HepG2 (cell line): ENCODE measurements around the gene TNFAIP8L1. TPM values are rescaled to one million over a fixed set of nuclear protein-coding genes. Genes with fewer than 3 reads are reported as not detected.
A peak's percentile ranks its signal among the peaks of the same experiment; 100 is the strongest.

Experiments
- ATAC-seq: fragments of 200-7000 bp; cut with Tn5 transposase; 3 replicates; pipeline ENCODE4 v1.9.1; 2020; ENCODE audit warnings: mild to moderate bottlenecking, moderate library complexity
- BruUV-seq: library from RNA; stranded (reverse); fragments of 400-500 nt; replicated peaks from 2 replicates; lab custom pipeline; 2021; lab: Mats Ljungman, UMichigan
- CTCF ChIA-PET: fragments of 300-600 bp; formaldehyde crosslinking; extraction: SDS; loops from one replicate; lab custom pipeline; 2021; ENCODE audit warnings: low total read pairs, inconsistent platforms, low intra/inter-chr PET ratio; lab: Yijun Ruan, JAX
- POLR2A ChIA-PET: fragments of 350-600 bp; sonication (Branson Sonifier 250); formaldehyde crosslinking; loops from one replicate; lab custom pipeline; 2020; ENCODE audit warnings: antibody characterized with exemption, inconsistent platforms; lab: Yijun Ruan, JAX
- DNase-seq: peaks from one replicate; pipeline ENCODE4 v3.0.0-alpha.2; 2015; ENCODE audit warnings: low spot score
- FAIRE-seq: peaks from 3 replicates; lab custom pipeline; 2011; peaks lifted over from hg19 to GRCh38; lab: Jason Lieb, UNC
- H2AFZ ChIP-seq: one replicate; pipeline ENCODE4 v1.6.1; 2011; ENCODE audit warnings: low read length, inconsistent platforms
- H3K27ac ChIP-seq: fragments of 300-600 bp; 3 replicates; pipeline ENCODE4 v1.8.0; 2011; ENCODE audit warnings: mixed run types, mild to moderate bottlenecking, mixed read lengths, low read length, inconsistent platforms; ENCODE audit not compliant: insufficient read depth; ENCODE audit errors: extremely low read length
- H3K27me3 ChIP-seq, 2 experiments: fragments of 200-600 bp in 1 of 2; 2 replicates in 1 of 2; 3 replicates in 1 of 2; pipeline versions ENCODE4 v1.6.0 to v1.8.0; 2011; ENCODE audit warnings: low read length in 2 of 2, mild to moderate bottlenecking in 2 of 2, moderate library complexity in 2 of 2, inconsistent platforms in 1 of 2; ENCODE audit not compliant: insufficient read depth in 2 of 2, control insufficient read depth in 1 of 2
- H3K36me3 ChIP-seq, 2 experiments: fragments of 200-600 bp in 1 of 2; replicated peaks in 1 of 2; 2 replicates in 1 of 2; 3 replicates in 1 of 2; pipeline versions ENCODE4 v1.5.1 to v1.8.0; 2011; ENCODE audit warnings: low read length in 2 of 2, inconsistent platforms in 1 of 2; ENCODE audit not compliant: insufficient read depth in 2 of 2, control insufficient read depth in 1 of 2
- H3K4me1 ChIP-seq: 2 replicates; pipeline ENCODE4 v1.5.1; 2012; ENCODE audit warnings: low read length, inconsistent platforms; ENCODE audit not compliant: insufficient read depth
- H3K4me2 ChIP-seq: 2 replicates; pipeline ENCODE4 v1.6.0; 2011; ENCODE audit warnings: low read depth, low read length, inconsistent platforms
- H3K4me3 ChIP-seq, 3 experiments: fragments of 200-600 bp in 1 of 3; sonication (generic), shearing (Covaris generic) in 1 of 3; replicated peaks in 1 of 3; 2 replicates each; pipeline ENCODE4 v1.5.1; 2011 to 2016; ENCODE audit warnings: low read length in 3 of 3, inconsistent platforms in 2 of 3, low read depth in 2 of 3, mild to moderate bottlenecking in 2 of 3, control low read depth in 1 of 3, mixed read lengths in 1 of 3; ENCODE audit not compliant: insufficient read depth in 1 of 3
- H3K79me2 ChIP-seq: one replicate; pipeline ENCODE4 v1.6.1; 2011; ENCODE audit warnings: low read length, inconsistent platforms; ENCODE audit not compliant: insufficient read depth
- H3K9ac ChIP-seq: 2 replicates; pipeline ENCODE4 v1.6.0; 2011; ENCODE audit warnings: mild to moderate bottlenecking, low read depth, low read length, inconsistent platforms; ENCODE audit not compliant: insufficient read depth
- H3K9me3 ChIP-seq: 2 replicates; pipeline ENCODE4 v1.5.1; 2012; ENCODE audit warnings: mild to moderate bottlenecking, low read length
- H4K20me1 ChIP-seq: 2 replicates; pipeline ENCODE4 v1.6.0; 2011; ENCODE audit warnings: inconsistent platforms, mild to moderate bottlenecking, low read length, moderate library complexity; ENCODE audit not compliant: insufficient read depth
- AGO2 ChIP-seq: fragments of 200-400 bp; formaldehyde crosslinking; optimal IDR thresholded peaks from 2 replicates; pipeline ENCODE3; 2017; ENCODE audit warnings: mild to moderate bottlenecking, low read depth, low read length, moderate library complexity
- ATF2 ChIP-seq: sonication (generic); formaldehyde crosslinking; IDR thresholded peaks from 2 replicates; pipeline ENCODE4 v1.4.0; 2020; ENCODE audit warnings: missing genetic modification reagents
- ELF4 ChIP-seq: sonication (generic); formaldehyde crosslinking; IDR thresholded peaks from 2 replicates; pipeline ENCODE4 v1.5.0; 2020; ENCODE audit warnings: missing genetic modification reagents, mild to moderate bottlenecking, moderate library complexity, borderline replicate concordance
- NFKBIZ ChIP-seq: IDR thresholded peaks from 2 replicates; pipeline ENCODE4 v1.6.1; 2018; ENCODE audit warnings: missing genetic modification reagents, missing compliant biosample characterization
- PHF5A ChIP-seq: IDR thresholded peaks from one replicate; pipeline ENCODE4 v1.6.1; 2018; ENCODE audit warnings: low read depth, missing genetic modification reagents; ENCODE audit not compliant: unreplicated experiment
- PHF8 ChIP-seq: sonication (generic); formaldehyde crosslinking; IDR thresholded peaks from 2 replicates; pipeline ENCODE4 v1.5.0; 2020; ENCODE audit warnings: missing genetic modification reagents
- RBFOX2 ChIP-seq: fragments of 200-400 bp; formaldehyde crosslinking; IDR thresholded peaks from 2 replicates; pipeline ENCODE4 v1.6.1; 2017; ENCODE audit warnings: low read depth, mild to moderate bottlenecking, low read length
- RNF2 ChIP-seq: fragments of 450-650 bp; conservative IDR thresholded peaks from 2 replicates; pipeline ENCODE4 v1.6.1; 2016; ENCODE audit warnings: low read depth
- ZNF609 ChIP-seq: sonication (generic); formaldehyde crosslinking; IDR thresholded peaks from 2 replicates; pipeline ENCODE4 v1.4.0; 2020; ENCODE audit warnings: mild to moderate bottlenecking, missing genetic modification reagents, borderline replicate concordance
- ZNF687 ChIP-seq: sonication (generic); formaldehyde crosslinking; IDR thresholded peaks from 2 replicates; pipeline ENCODE4 v1.5.1; 2020; ENCODE audit warnings: mild to moderate bottlenecking, missing genetic modification reagents, moderate library complexity
- ZNF737 ChIP-seq: sonication (generic); formaldehyde crosslinking; IDR thresholded peaks from 2 replicates; pipeline ENCODE4 v1.5.0; 2020; ENCODE audit warnings: missing genetic modification reagents, mild to moderate bottlenecking, borderline replicate concordance
- WGBS: methylation state at CpG from one replicate; pipeline ENCODE4 v1.1.6; 2017; ENCODE audit warnings: low lambda C conversion rate; 5-methylcytosine and 5-hydroxymethylcytosine counted together
- in situ Hi-C: cut with HindIII; loops from 2 replicates; pipeline ENCODE4 v1.10.0; 2017; ENCODE audit warnings: low pct_unique_long_range_greater_than_20kb; ENCODE audit not compliant: extremely low pct_ligation_motif_present
- intact Hi-C: fragments of 100-400 bp; cut with micrococcal nuclease; formaldehyde crosslinking; loops from one replicate; pipeline ENCODE4 v1.10.0; 2022; ENCODE audit not compliant: unreplicated experiment
- polyA plus RNA-seq, 8 experiments: library from polyadenylated mRNA; depleted of rRNA in 3 of 8; stranded (reverse) in 7 of 8; unstranded in 1 of 8; fragments of >200 nt; fragmentation: Illumina TruSeq in 4 of 8; extraction: Trizol in 4 of 8; gene quantifications; 2 replicates each; pipeline versions ENCODE4 v1.2.1 to v1.2.3, GENCODE V29; 2011 to 2016; ENCODE audit warnings: low read depth in 4 of 8, missing spikeins in 1 of 8, mixed read lengths in 1 of 8; ENCODE audit not compliant: insufficient read depth in 1 of 8
- total RNA-seq, 5 experiments: library from RNA; depleted of rRNA; stranded (reverse); fragments of >200 nt; fragmentation: Illumina TruSeq; extraction: Trizol; gene quantifications; 2 replicates each; pipeline ENCODE4 v1.2.3, GENCODE V29; 2016; ENCODE audit warnings: low read depth in 1 of 5

TNFAIP8L1 gene
- total and polyA plus RNA-seq, 2 of the 13 experiments (the other 11 are each of a cell fraction or from before 2014, with no cell fraction given), result 13.4 to 21.4 TPM

GRCh38 chr19:4660181-4660791 is 21.0 kb downstream of the TNFAIP8L1 start:
- H3K27ac ChIP-seq, result no peak overlapping the region
- in situ Hi-C loops (no loop called here), intact Hi-C loops (no loop called here)
- peaks cover 2% of the 10 kb centered on the region for H3K4me1 ChIP-seq
- peaks cover 4% of the 10 kb centered on the region for H3K79me2 ChIP-seq
- H3K4me2 ChIP-seq, result no peak overlapping the region
- H3K27me3 ChIP-seq, result no peaks in the 10 kb centered on the region
- ChIA-PET POLR2A (interaction anchor here (2.3 kb wide), 1 partner anchor 9 kb away, joined by 5 read pairs; the partner anchor contains the start of gene MYDGF), CTCF (no interaction called here)
- peaks cover 32 to 72% of the 10 kb centered on the region in 2 experiments for H3K36me3 ChIP-seq
- peaks cover 9% of the 10 kb centered on the region; the same call in 1 of the 2 replicates for H4K20me1 ChIP-seq
- H3K9me3 ChIP-seq, result no peaks in the 10 kb centered on the region
- BruUV-seq, result no TSS peak
- peak; percentile 8 for FAIRE-seq
- H3K4me3 ChIP-seq, result no peak overlapping the region
- H2AFZ ChIP-seq, result no peak overlapping the region
- ATAC-seq, result peak; percentile 75
- DNase-seq, result peak; percentile 42
- 92% methylated on average over 6 of the region's 15 CpGs for WGBS
- no peak overlapping the region for H3K9ac ChIP-seq
- TF ChIP-seq PHF8 (CRISPR knock-in tag) (peak; percentile 27; the same call in 1 of the 2 replicates), NFKBIZ (CRISPR knock-in tag) (no peak), ATF2 (no peak), PHF5A (no peak), ZNF609 (no peak), RBFOX2 (peak; percentile 47; the same call in 1 of the 2 replicates), ZNF687 (peak; percentile 31), RNF2 (no peak), ZNF737 (CRISPR knock-in tag) (no peak), ELF4 (CRISPR knock-in tag) (no peak), AGO2 (peak; percentile 54)
